ENCODE data around the gene KIFBP.
"Not testable (repeated sequence)": the region's sequence is repeated elsewhere in the genome, so short reads cannot be mapped to it uniquely, and the experiment has no call there.

Gene KIFBP

GRCh38 chr10:69037489-69037888, 48.9 kb downstream of the KIFBP start:
- DNase-seq (ENCODE audit: low read depth in 1 of 2, low spot score in 1 of 2) = no peak
- Histone ChIP-seq H3K27ac (replicated peaks) (no peak overlapping the region), H3K27me3 (ENCODE audit: insufficient read depth, poor library complexity, severe bottlenecking) (no peaks in the 10 kb centered on the region), H3K4me3 (replicated peaks; ENCODE audit: insufficient read depth, low read length) (no peak overlapping the region)
- no peak for TF ChIP-seq CTCF (IDR thresholded peaks at IDR 0.05; ENCODE audit: insufficient read depth, low read length)
- no peak for TF ChIP-seq SPI1 (IDR thresholded peaks at IDR 0.05; ENCODE audit: borderline replicate concordance, low read depth)
- TF ChIP-seq POLR2AphosphoS5 (IDR thresholded peaks at IDR 0.05; ENCODE audit: low read depth) = no peak
- TF ChIP-seq GABPA (IDR thresholded peaks at IDR 0.05; ENCODE audit: low read depth) = no peak
- no peak for TF ChIP-seq REST (IDR thresholded peaks at IDR 0.05; ENCODE audit: insufficient replicate concordance, low read depth)

DNA sequence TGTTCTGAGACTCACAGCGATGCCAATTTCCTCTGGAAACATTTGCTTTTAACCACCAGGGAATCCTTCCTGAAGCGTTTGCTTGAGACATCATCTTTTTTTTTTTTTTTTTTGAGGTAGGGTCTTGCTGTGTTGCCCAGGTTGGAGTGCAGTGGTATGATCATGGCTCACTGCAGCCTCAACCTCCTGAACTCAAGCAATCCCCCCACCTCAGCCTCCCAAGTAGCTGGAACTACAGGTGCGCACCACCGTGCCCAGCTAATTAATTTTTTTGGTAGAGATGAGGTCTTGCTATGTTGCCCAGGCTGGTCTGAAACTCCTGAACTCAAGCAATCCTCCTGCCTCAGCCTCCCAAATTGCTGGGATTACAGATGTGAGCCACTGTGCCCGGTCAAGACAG, 52.3 kb downstream of the KIFBP start:
- H3K27ac ChIP-seq (replicated peaks); H3K4me3 ChIP-seq (replicated peaks; ENCODE audit: insufficient read depth, low read length); DNase-seq (ENCODE audit: low read depth in 1 of 2, low spot score in 1 of 2); H3K27me3 ChIP-seq (ENCODE audit: insufficient read depth, poor library complexity, severe bottlenecking): not testable (repeated sequence)

- H3K4me3 ChIP-seq (replicated peaks; ENCODE audit: insufficient read depth, low read length) = no peak overlapping the region
- no peak for DNase-seq (ENCODE audit: low read depth in 1 of 2, low spot score in 1 of 2)
- H3K27ac ChIP-seq (replicated peaks) = peak overlapping the region; percentile 97
- H3K27me3 ChIP-seq (ENCODE audit: insufficient read depth, poor library complexity, severe bottlenecking) = no peaks in the 10 kb centered on the region
- TF ChIP-seq GABPA (IDR thresholded peaks at IDR 0.05; ENCODE audit: low read depth) (no peak), SPI1 (IDR thresholded peaks at IDR 0.05; ENCODE audit: borderline replicate concordance, low read depth) (no peak), POLR2AphosphoS5 (IDR thresholded peaks at IDR 0.05; ENCODE audit: low read depth) (no peak), REST (IDR thresholded peaks at IDR 0.05; ENCODE audit: insufficient replicate concordance, low read depth) (no peak)
Observed at GRCh38 chr10:69042417-69042816, 53.8 kb downstream of the KIFBP start.

- no peak for TF ChIP-seq SPI1 (IDR thresholded peaks at IDR 0.05; ENCODE audit: borderline replicate concordance, low read depth)
- no peak for TF ChIP-seq REST (IDR thresholded peaks at IDR 0.05; ENCODE audit: insufficient replicate concordance, low read depth)
- TF ChIP-seq GABPA (IDR thresholded peaks at IDR 0.05; ENCODE audit: low read depth) = no peak
- no peak for TF ChIP-seq POLR2AphosphoS5 (IDR thresholded peaks at IDR 0.05; ENCODE audit: low read depth)
- TF ChIP-seq CTCF (IDR thresholded peaks at IDR 0.05; ENCODE audit: insufficient read depth, low read length) = no peak
- DNase-seq (ENCODE audit: low read depth in 1 of 2, low spot score in 1 of 2) = no peak
- no peak overlapping the region for H3K4me3 ChIP-seq (replicated peaks; ENCODE audit: insufficient read depth, low read length)
- no peaks in the 10 kb centered on the region for H3K27me3 ChIP-seq (ENCODE audit: insufficient read depth, poor library complexity, severe bottlenecking)
- peak overlapping the region; percentile 97 for H3K27ac ChIP-seq (replicated peaks)
Observed at GRCh38 chr10:69042838-69043237, 54.2 kb downstream of the KIFBP start.
